Thyroid gland (tissue), 4 donors: ENCODE measurements around the gene BRSK2. TPM values are rescaled to one million over a fixed set of nuclear protein-coding genes. Genes with fewer than 3 reads are reported as not detected.

Experiments used
- DNase-seq, 2 donors: peaks; one replicate each; pipeline ENCODE4 v3.0.0-alpha.2; 2019
- H3K27ac ChIP-seq, 3 donors: fragments of 200-600 bp; sonication (generic); 1 replicate in 2 of 3; 2 replicates in 1 of 3; pipeline ENCODE4 v1.5.1; 2016 to 2019; ENCODE audit warnings: mild to moderate bottlenecking in 1 of 3, moderate library complexity in 1 of 3
- H3K27me3 ChIP-seq: fragments of 200-600 bp; sonication (generic); one replicate; pipeline ENCODE4 v1.5.1; 2019
- H3K36me3 ChIP-seq, 2 donors: fragments of 200-600 bp; sonication (generic); one replicate each; pipeline ENCODE4 v1.5.1; 2016 to 2019
- H3K4me1 ChIP-seq, 2 donors: fragments of 200-600 bp; sonication (generic); one replicate each; pipeline ENCODE4 v1.5.1; 2017 to 2019
- H3K4me3 ChIP-seq, 3 donors: fragments of 200-600 bp; sonication (generic); replicated peaks in 1 of 3; 1 replicate in 2 of 3; 2 replicates in 1 of 3; pipeline ENCODE4 v1.5.1; 2016; ENCODE audit warnings: mild to moderate bottlenecking in 1 of 3
- H3K9me3 ChIP-seq: fragments of 200-600 bp; sonication (generic); one replicate; pipeline ENCODE4 v1.5.1; 2017
- POLR2A ChIP-seq, 2 donors: fragments of 450-650 bp; IDR thresholded peaks; one replicate each; pipeline ENCODE4 v1.6.1; 2017; ENCODE audit warnings: antibody characterized with exemption in 2 of 2, mild to moderate bottlenecking in 2 of 2, moderate library complexity in 1 of 2
- WGBS, 2 donors: methylation state at CpG; one replicate each; pipeline ENCODE4 v1.1.5; 2017; 5-methylcytosine and 5-hydroxymethylcytosine counted together
- intact Hi-C: fragments of 100-400 bp; cut with DNase I; formaldehyde crosslinking; loops from one replicate; pipeline ENCODE4 v1.15.1; 2023
- total RNA-seq, 4 donors: library from RNA; depleted of rRNA; stranded (reverse); fragments of >200 nt; gene quantifications; one replicate each; pipeline ENCODE4 v1.2.3, GENCODE V29; 2016
- TF ChIP-seq, protein P1 (sequence below), 6 experiments: fragments of 200-600 bp in 3 of 6; fragments of 450-650 bp in 3 of 6; sonication (generic) in 3 of 6; IDR thresholded peaks; one replicate each; pipeline ENCODE4 v1.5.1; 2016 to 2019; ENCODE audit warnings: antibody characterized with exemption in 6 of 6, mild to moderate bottlenecking in 2 of 6, inconsistent platforms in 1 of 6, moderate library complexity in 1 of 6

BRSK2 gene
- total RNA-seq, 4 donors from 2014 or later = 0.34 to 2.2 (median 0.81) TPM

- intact Hi-C loops = no loop called here
- peaks cover 73 to 96% of the 10 kb centered on the region in 2 donors for H3K4me1 ChIP-seq
- peak overlapping the region; percentile 33 to 54 (median 41) for H3K27ac ChIP-seq
- TF ChIP-seq, protein P1, sequence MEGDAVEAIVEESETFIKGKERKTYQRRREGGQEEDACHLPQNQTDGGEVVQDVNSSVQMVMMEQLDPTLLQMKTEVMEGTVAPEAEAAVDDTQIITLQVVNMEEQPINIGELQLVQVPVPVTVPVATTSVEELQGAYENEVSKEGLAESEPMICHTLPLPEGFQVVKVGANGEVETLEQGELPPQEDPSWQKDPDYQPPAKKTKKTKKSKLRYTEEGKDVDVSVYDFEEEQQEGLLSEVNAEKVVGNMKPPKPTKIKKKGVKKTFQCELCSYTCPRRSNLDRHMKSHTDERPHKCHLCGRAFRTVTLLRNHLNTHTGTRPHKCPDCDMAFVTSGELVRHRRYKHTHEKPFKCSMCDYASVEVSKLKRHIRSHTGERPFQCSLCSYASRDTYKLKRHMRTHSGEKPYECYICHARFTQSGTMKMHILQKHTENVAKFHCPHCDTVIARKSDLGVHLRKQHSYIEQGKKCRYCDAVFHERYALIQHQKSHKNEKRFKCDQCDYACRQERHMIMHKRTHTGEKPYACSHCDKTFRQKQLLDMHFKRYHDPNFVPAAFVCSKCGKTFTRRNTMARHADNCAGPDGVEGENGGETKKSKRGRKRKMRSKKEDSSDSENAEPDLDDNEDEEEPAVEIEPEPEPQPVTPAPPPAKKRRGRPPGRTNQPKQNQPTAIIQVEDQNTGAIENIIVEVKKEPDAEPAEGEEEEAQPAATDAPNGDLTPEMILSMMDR (IDR thresholded peaks at IDR 0.05) = no peak
- no peak for TF ChIP-seq POLR2A (IDR thresholded peaks at IDR 0.05)
- WGBS, 2 donors = 50 to 65% methylated on average over 10 of the region's 17 CpGs
- H3K4me3 ChIP-seq = no peak overlapping the region
- no peak for DNase-seq
- H3K27me3 ChIP-seq = no peaks in the 10 kb centered on the region
- peaks cover 0 to 1% of the 10 kb centered on the region in 2 donors for H3K36me3 ChIP-seq
- H3K9me3 ChIP-seq = no peaks in the 10 kb centered on the region
Observed at GRCh38 chr11:1485504-1485885, 95.8 kb downstream of the BRSK2 start.

DNA sequence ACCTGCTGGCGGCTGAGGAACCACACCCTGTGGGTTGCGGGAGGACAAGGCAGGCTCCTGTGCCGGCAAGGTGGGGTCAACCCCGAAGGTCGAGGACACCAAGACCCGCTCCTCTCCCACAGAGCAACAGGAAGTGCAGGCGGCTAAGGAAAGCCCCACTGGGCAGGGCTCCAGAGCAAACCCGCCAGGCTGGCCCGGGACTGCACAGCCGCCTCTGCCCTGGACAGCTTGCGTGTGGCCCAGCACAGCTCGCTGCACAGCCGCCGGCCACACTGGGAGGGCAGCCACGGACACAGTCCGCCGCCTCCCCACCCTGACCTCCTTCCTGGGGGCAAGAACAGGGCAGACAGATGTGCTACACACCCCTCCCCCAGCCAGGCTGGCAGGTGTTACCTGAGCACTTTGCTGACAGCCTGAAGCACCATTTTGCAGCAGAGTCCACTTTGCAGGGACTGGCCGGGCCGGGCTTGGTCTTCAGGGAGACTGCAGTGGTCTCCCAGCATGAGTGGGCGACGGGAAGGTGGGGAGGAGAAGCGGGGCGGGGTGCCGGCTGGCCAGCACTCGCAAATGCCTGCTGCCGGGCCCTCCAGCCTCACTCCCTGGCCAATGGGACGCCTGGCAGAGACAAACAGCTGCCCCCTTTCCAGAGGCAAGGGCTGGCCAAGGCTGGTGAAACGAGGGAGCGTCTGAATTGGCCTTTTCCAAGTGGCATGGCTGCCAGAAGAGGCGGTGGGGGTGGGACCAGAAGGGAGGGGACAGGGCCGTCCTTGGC is 96.5 kb downstream of the BRSK2 start, which contains the start of gene MOB2:
Gene MOB2 (minus strand): TSS at position 726 of the 772 bp plus-strand sequence. CDS start 223 bp downstream, at position 503.
- WGBS, 2 donors = 12 to 27% methylated on average over 8 to 9 of the region's 31 CpGs
- H3K27ac ChIP-seq = peak within 1 kb of the TSS; percentile 41 to 67 (median 54)
- TF ChIP-seq POLR2A (IDR thresholded peaks at IDR 0.05) = no peak
- TF ChIP-seq, protein P1 (IDR thresholded peaks at IDR 0.05) = no peak
- no peaks in the 10 kb centered on the region for H3K9me3 ChIP-seq
- H3K4me1 ChIP-seq = peaks cover 79 to 97% of the 10 kb centered on the region in 2 donors
- DNase-seq = peak; percentile 85 to 86
- H3K36me3 ChIP-seq = no peaks in the 10 kb centered on the region
- no peaks in the 10 kb centered on the region for H3K27me3 ChIP-seq
- intact Hi-C loops = no loop called here
- H3K4me3 ChIP-seq = no peak within 1 kb of the TSS

DNA sequence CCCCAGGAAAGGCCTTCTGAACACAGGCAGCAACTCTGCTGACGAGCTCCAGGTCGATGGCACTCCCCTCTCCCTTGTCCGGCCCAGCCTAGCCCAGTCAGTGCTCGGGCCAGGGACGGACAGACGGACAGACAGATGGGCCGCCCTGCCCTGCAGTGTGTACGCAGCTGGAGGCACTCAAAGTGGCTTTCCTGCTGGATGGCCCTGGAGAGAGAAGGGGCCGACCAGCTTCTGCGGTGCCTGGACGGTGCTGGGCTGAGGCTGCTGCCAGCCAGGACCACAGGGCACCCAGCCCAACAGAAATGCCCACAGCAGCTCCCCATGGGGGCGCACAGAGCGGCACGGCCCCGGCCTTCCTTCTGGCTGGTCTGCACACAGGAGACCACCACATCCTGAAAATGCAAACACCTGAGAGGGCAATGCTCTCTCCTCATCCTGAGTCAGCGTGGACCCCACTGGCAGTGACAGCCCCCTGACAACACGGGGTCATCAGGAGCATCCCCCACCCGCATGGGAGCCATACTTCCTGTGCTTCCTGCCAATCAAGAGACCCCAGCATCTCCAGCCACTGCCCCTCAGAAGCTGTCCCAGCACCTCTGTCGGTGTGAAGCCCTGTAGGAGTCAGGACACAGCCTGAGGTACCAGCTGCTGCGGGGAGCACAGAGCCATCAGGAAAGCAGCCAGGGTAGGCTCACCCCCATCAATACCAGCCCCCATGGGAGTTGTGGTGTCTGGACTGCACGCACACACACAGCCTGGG is 97.5 kb downstream of the BRSK2 start:
- H3K27me3 ChIP-seq = no peaks in the 10 kb centered on the region
- DNase-seq = no peak
- intact Hi-C loops = no loop called here
- H3K4me3 ChIP-seq = no peak overlapping the region
- WGBS, 2 donors = 80% methylated on average over 10 to 13 of the region's 21 CpGs
- H3K9me3 ChIP-seq = no peaks in the 10 kb centered on the region
- H3K36me3 ChIP-seq = no peaks in the 10 kb centered on the region
- TF ChIP-seq, protein P1 (IDR thresholded peaks at IDR 0.05) = no peak
- TF ChIP-seq POLR2A (IDR thresholded peaks at IDR 0.05) = no peak
- H3K4me1 ChIP-seq = peaks cover 79 to 95% of the 10 kb centered on the region in 2 donors
- H3K27ac ChIP-seq = peak overlapping the region in 2 of 3 donors; percentile 41 to 54

GRCh38 chr11:1487851-1488574 is 98.3 kb downstream of the BRSK2 start:
- H3K4me3 ChIP-seq = no peak overlapping the region
- H3K27ac ChIP-seq = peak overlapping the region in 2 of 3 donors; percentile 41 to 54
- TF ChIP-seq, protein P1 (IDR thresholded peaks at IDR 0.05) = peak in 1 of 6 experiments; percentile 9
- no peak for TF ChIP-seq POLR2A (IDR thresholded peaks at IDR 0.05)
- H3K9me3 ChIP-seq = no peaks in the 10 kb centered on the region
- 89 to 90% methylated on average over 13 to 14 of the region's 23 CpGs for WGBS, 2 donors
- intact Hi-C loops = no loop called here
- peaks cover 72 to 95% of the 10 kb centered on the region in 2 donors for H3K4me1 ChIP-seq
- H3K27me3 ChIP-seq = no peaks in the 10 kb centered on the region
- H3K36me3 ChIP-seq = no peaks in the 10 kb centered on the region
- DNase-seq = peak in 1 of 2 donors; percentile 27
